K562 (cell line): ENCODE measurements around the gene MAP3K15. TPM values are rescaled to one million over a fixed set of nuclear protein-coding genes. Genes with fewer than 3 reads are reported as not detected.

Experiments
- ATF7 ChIP-seq: fragments of 450-650 bp; IDR thresholded peaks from 2 replicates; pipeline ENCODE4 v1.7.1; 2014; ENCODE audit warnings: mild to moderate bottlenecking, moderate library complexity
- CREM ChIP-seq: IDR thresholded peaks from 2 replicates; pipeline ENCODE4 v1.6.1; 2014; ENCODE audit warnings: antibody characterized with exemption, low read depth
- CTBP1 ChIP-seq: fragments of 450-650 bp; IDR thresholded peaks from 2 replicates; pipeline ENCODE4 v1.6.1; 2016; ENCODE audit warnings: borderline replicate concordance
- FOXK2 ChIP-seq, 2 experiments: fragments of 450-650 bp; IDR thresholded peaks in 1 of 2; conservative IDR thresholded peaks in 1 of 2; 2 replicates each; pipeline ENCODE4 v1.6.1; 2016; ENCODE audit warnings: low read depth in 2 of 2, mild to moderate bottlenecking in 1 of 2
- GABPB2 ChIP-seq: fragments of 250-450 bp; sonication (Bioruptor Pico); conservative IDR thresholded peaks from 2 replicates; pipeline ENCODE4 v1.5.1; 2021; ENCODE audit warnings: mild to moderate bottlenecking
- MAZ ChIP-seq, 2 experiments: fragments of 450-650 bp in 1 of 2; sonication (generic) in 1 of 2; formaldehyde crosslinking; IDR thresholded peaks in 1 of 2; conservative IDR thresholded peaks in 1 of 2; 2 replicates each; pipeline versions ENCODE4 v1.4.0 to v1.5.0; 2020; ENCODE audit warnings: mild to moderate bottlenecking in 1 of 2, missing genetic modification reagents in 1 of 2
- NFYB ChIP-seq: IDR thresholded peaks from 2 replicates; pipeline ENCODE4 v1.6.1; 2011; ENCODE audit warnings: mild to moderate bottlenecking, moderate library complexity; ENCODE audit not compliant: insufficient read length; ENCODE audit errors: extremely low read depth
- PHF20 ChIP-seq: fragments of 450-650 bp; IDR thresholded peaks from 2 replicates; pipeline ENCODE4 v1.6.1; 2018; ENCODE audit not compliant: partially characterized antibody
- PKNOX1 ChIP-seq: fragments of 450-650 bp; IDR thresholded peaks from 2 replicates; pipeline ENCODE4 v1.6.1; 2016
- POLR2G ChIP-seq: fragments of 200-400 bp; formaldehyde crosslinking; IDR thresholded peaks from 2 replicates; pipeline ENCODE4 v1.6.1; 2017; ENCODE audit warnings: low read depth, mild to moderate bottlenecking, antibody characterized with exemption, low read length, moderate library complexity
- RBM14 ChIP-seq: fragments of 200-400 bp; formaldehyde crosslinking; IDR thresholded peaks from 2 replicates; pipeline ENCODE4 v1.6.1; 2018; ENCODE audit warnings: low read depth, mild to moderate bottlenecking, low read length, moderate library complexity, borderline replicate concordance; ENCODE audit not compliant: insufficient read depth
- SRF ChIP-seq, 2 experiments: fragments of 250-450, 450-650 bp in 1 of 2; sonication (Bioruptor Pico) in 1 of 2; sonication (generic) in 1 of 2; formaldehyde crosslinking; IDR thresholded peaks; 2 replicates each; pipeline versions ENCODE4 v1.5.0 to v1.5.1; 2020 to 2022; ENCODE audit warnings: mild to moderate bottlenecking in 1 of 2, missing genetic modification reagents in 1 of 2
- SUPT5H ChIP-seq: fragments of 450-650 bp; IDR thresholded peaks from 2 replicates; pipeline ENCODE4 v1.6.1; 2016
- TAF7 ChIP-seq: fragments of 450-650 bp; IDR thresholded peaks from 2 replicates; pipeline ENCODE4 v1.6.1; 2016; ENCODE audit warnings: missing genetic modification characterization, missing compliant biosample characterization
- TCF3 ChIP-seq: sonication (generic); formaldehyde crosslinking; IDR thresholded peaks from 2 replicates; pipeline ENCODE4 v1.4.0; 2020; ENCODE audit warnings: mild to moderate bottlenecking, missing genetic modification reagents
- ZKSCAN1 ChIP-seq: fragments of 150-350 bp; IDR thresholded peaks from 2 replicates; pipeline ENCODE4 v1.6.1; 2016; ENCODE audit warnings: low read depth, low read length
- ZNF717 ChIP-seq: fragments of 250-450 bp; sonication (Bioruptor Pico); IDR thresholded peaks from 2 replicates; pipeline ENCODE4 v1.5.0; 2021
- polyA plus RNA-seq, 8 experiments: library from polyadenylated mRNA; depleted of rRNA in 4 of 8; stranded (reverse) in 5 of 8; unstranded in 3 of 8; fragments of >200 nt; fragmentation: Nextera tagmentation in 2 of 8; fragmentation: Illumina TruSeq in 1 of 8; extraction: Ambion mirVana in 2 of 8; extraction: Trizol in 1 of 8; gene quantifications; 2 replicates each; pipeline versions ENCODE4 v1.2.1 to v1.2.3, GENCODE V29; 2011 to 2014; ENCODE audit warnings: inconsistent platforms in 1 of 8, missing spikeins in 1 of 8
- total RNA-seq, 7 experiments: library from RNA; depleted of rRNA in 6 of 7; stranded (reverse); fragments of >200 nt in 6 of 7; fragmentation: Illumina TruSeq in 2 of 7; extraction: Trizol in 2 of 7; gene quantifications; 2 replicates each; pipeline versions ENCODE4 v1.2.1 to v1.2.3, GENCODE V29; 2011 to 2021; ENCODE audit warnings: low replicate concordance in 1 of 7
- TF ChIP-seq, protein P1 (sequence below): fragments of 250-450 bp; sonication (Bioruptor Pico); IDR thresholded peaks from 2 replicates; pipeline ENCODE4 v1.4.0; 2020; ENCODE audit warnings: mild to moderate bottlenecking
- TF ChIP-seq, protein P2 (sequence below): fragments of 450-650 bp; IDR thresholded peaks from 2 replicates; pipeline ENCODE4 v1.6.1; 2014; ENCODE audit warnings: low read depth, mild to moderate bottlenecking, moderate library complexity, borderline replicate concordance
- TF ChIP-seq, protein P3 (sequence below): fragments of 250-450 bp; sonication (Bioruptor Pico); IDR thresholded peaks from 2 replicates; pipeline ENCODE4 v1.5.0; 2020; ENCODE audit warnings: mild to moderate bottlenecking, borderline replicate concordance

Gene MAP3K15
- total and polyA plus RNA-seq, 9 of the 15 experiments (the other 6 are each of a cell fraction or from before 2014, with no cell fraction given), result 0.03 to 0.29 (median 0.14) TPM; not detected in 5

DNA sequence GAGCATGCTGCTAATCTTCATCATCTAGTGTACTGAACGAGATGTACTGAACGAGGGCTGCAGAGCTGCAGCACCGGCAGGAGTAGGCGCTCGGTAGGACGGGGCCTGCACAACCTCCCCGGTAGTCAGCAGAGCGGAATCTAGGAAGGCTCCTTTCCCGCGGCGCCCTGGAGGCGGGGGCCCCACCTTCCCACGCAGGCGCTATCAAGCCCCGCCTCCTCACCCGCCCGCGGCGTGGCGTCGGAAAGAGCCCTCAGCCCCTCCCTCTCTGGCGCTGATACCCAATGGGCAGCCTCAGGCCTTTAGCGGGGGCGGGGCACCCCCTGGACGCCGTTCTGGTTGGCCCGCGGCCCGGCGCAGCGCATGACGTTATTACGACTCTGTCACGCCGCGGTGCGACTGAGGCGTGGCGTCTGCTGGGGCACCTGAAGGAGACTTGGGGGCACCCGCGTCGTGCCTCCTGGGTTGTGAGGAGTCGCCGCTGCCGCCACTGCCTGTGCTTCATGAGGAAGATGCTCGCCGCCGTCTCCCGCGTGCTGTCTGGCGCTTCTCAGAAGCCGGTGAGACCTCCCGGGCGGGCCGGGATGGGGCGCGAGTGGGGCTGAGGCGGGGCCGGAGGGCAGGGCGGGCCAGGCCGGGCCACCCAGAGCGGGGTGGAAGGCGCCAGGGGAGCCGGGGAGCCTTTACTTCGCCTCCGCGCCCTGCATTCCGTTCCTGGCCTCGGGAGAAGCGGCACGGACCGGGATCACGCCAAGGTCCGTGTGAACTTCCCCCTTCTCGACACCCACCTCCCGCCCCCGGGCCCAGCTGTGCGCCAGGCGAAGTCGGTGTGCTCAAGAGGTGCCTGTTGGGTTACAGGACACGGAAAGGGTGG lies 171.5 kb downstream of the MAP3K15 start, which contains the start of gene PDHA1 (continued):
- TF ChIP-seq NFYB (peak; percentile 67), RBM14 (no peak), ZKSCAN1 (no peak), POLR2G (peak; percentile 86), FOXK2 (conservative IDR thresholded peaks at IDR 0.05 in 1 of 2, IDR thresholded peaks at IDR 0.05 in 1 of 2; ENCODE audit: low read depth in 2 of 2) (0 out of 4 replicates have a peak, but pooled peaks of 1 of the 2 experiments have one; percentile 39), SRF (CRISPR knock-in tag; IDR thresholded peaks at IDR 0.05) (peak in 1 of 2 experiments; percentile 48; a peak in 1 of 4 replicates), CTBP1 (peak; percentile 15; the same call in 1 of the 2 replicates), PHF20 (peak; percentile 51), MAZ (CRISPR knock-in tag; conservative IDR thresholded peaks at IDR 0.05 in 1 of 2, IDR thresholded peaks at IDR 0.05 in 1 of 2) (peak; percentile 67 to 87; a peak in 2 of 4 replicates), PKNOX1 (no peak), SUPT5H (peak; percentile 80), TCF3 (no peak), TAF7 (tag) (peak; percentile 38; the same call in 1 of the 2 replicates), GABPB2 (CRISPR knock-in tag) (no peak), CREM (peak; percentile 99), ATF7 (peak; percentile 75; the same call in 1 of the 2 replicates), ZNF717 (CRISPR knock-in tag) (no peak)
- TF ChIP-seq, protein P1, sequence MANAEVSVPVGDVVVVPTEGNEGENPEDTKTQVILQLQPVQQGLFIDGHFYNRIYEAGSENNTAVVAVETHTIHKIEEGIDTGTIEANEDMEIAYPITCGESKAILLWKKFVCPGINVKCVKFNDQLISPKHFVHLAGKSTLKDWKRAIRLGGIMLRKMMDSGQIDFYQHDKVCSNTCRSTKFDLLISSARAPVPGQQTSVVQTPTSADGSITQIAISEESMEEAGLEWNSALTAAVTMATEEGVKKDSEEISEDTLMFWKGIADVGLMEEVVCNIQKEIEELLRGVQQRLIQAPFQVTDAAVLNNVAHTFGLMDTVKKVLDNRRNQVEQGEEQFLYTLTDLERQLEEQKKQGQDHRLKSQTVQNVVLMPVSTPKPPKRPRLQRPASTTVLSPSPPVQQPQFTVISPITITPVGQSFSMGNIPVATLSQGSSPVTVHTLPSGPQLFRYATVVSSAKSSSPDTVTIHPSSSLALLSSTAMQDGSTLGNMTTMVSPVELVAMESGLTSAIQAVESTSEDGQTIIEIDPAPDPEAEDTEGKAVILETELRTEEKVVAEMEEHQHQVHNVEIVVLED (CRISPR knock-in tag), result peak; percentile 90
- TF ChIP-seq, protein P2, sequence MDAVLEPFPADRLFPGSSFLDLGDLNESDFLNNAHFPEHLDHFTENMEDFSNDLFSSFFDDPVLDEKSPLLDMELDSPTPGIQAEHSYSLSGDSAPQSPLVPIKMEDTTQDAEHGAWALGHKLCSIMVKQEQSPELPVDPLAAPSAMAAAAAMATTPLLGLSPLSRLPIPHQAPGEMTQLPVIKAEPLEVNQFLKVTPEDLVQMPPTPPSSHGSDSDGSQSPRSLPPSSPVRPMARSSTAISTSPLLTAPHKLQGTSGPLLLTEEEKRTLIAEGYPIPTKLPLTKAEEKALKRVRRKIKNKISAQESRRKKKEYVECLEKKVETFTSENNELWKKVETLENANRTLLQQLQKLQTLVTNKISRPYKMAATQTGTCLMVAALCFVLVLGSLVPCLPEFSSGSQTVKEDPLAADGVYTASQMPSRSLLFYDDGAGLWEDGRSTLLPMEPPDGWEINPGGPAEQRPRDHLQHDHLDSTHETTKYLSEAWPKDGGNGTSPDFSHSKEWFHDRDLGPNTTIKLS, result peak; percentile 79; the same call in 1 of the 2 replicates
- TF ChIP-seq, protein P3, sequence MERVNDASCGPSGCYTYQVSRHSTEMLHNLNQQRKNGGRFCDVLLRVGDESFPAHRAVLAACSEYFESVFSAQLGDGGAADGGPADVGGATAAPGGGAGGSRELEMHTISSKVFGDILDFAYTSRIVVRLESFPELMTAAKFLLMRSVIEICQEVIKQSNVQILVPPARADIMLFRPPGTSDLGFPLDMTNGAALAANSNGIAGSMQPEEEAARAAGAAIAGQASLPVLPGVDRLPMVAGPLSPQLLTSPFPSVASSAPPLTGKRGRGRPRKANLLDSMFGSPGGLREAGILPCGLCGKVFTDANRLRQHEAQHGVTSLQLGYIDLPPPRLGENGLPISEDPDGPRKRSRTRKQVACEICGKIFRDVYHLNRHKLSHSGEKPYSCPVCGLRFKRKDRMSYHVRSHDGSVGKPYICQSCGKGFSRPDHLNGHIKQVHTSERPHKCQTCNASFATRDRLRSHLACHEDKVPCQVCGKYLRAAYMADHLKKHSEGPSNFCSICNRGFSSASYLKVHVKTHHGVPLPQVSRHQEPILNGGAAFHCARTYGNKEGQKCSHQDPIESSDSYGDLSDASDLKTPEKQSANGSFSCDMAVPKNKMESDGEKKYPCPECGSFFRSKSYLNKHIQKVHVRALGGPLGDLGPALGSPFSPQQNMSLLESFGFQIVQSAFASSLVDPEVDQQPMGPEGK (CRISPR knock-in tag), result no peak
